ENCODE data around the gene GPHA2.

- no peak for TF ChIP-seq CTCF (IDR thresholded peaks at IDR 0.05; ENCODE audit: poor library complexity)
- TF ChIP-seq EZH2 (IDR thresholded peaks at IDR 0.05; ENCODE audit: borderline replicate concordance): no peak
Measured at GRCh38 chr11:64913171-64913727, 22.4 kb downstream of the GPHA2 start.

All from hepatocyte (in vitro differentiated cells).